ENCODE results near the gene RASAL2. TPM values are rescaled to one million over a fixed set of nuclear protein-coding genes. Genes with fewer than 3 reads are reported as not detected.

Gene RASAL2
- total RNA-seq, 1 experiment from 2014 or later, result 31.6 TPM

- no peaks in the 10 kb centered on the region for H3K9me3 ChIP-seq (ENCODE audit: control insufficient read depth, insufficient read depth, low read depth, low read length)
- no peaks in the 10 kb centered on the region; the same call in 1 of the 2 replicates for H3K36me3 ChIP-seq (ENCODE audit: control insufficient read depth, insufficient read depth, low read length)
- ChIA-PET CTCF (no interaction called here), POLR2A (no interaction called here)
- H3K27ac ChIP-seq (ENCODE audit: low read length), result no peak overlapping the region
- H3K27me3 ChIP-seq (ENCODE audit: control insufficient read depth, insufficient read depth, low read length), result no peaks in the 10 kb centered on the region
- TF ChIP-seq, protein P1, sequence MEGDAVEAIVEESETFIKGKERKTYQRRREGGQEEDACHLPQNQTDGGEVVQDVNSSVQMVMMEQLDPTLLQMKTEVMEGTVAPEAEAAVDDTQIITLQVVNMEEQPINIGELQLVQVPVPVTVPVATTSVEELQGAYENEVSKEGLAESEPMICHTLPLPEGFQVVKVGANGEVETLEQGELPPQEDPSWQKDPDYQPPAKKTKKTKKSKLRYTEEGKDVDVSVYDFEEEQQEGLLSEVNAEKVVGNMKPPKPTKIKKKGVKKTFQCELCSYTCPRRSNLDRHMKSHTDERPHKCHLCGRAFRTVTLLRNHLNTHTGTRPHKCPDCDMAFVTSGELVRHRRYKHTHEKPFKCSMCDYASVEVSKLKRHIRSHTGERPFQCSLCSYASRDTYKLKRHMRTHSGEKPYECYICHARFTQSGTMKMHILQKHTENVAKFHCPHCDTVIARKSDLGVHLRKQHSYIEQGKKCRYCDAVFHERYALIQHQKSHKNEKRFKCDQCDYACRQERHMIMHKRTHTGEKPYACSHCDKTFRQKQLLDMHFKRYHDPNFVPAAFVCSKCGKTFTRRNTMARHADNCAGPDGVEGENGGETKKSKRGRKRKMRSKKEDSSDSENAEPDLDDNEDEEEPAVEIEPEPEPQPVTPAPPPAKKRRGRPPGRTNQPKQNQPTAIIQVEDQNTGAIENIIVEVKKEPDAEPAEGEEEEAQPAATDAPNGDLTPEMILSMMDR (IDR thresholded peaks at IDR 0.05), result no peak
- DNase-seq (ENCODE audit: low read depth, low spot score) (no peak), ATAC-seq (no peak)
- no peaks in the 10 kb centered on the region; the same call in 1 of the 2 replicates for H3K4me1 ChIP-seq (ENCODE audit: control insufficient read depth, insufficient read depth, low read length)
- in situ Hi-C loops (cut with HindIII; ENCODE audit: low pct_unique_long_range_greater_than_20kb, low sequenced_read_pairs), result no loop called here
- intact Hi-C loops (cut with micrococcal nuclease; ENCODE audit: unreplicated experiment), result no loop called here
- H3K4me3 ChIP-seq (ENCODE audit: low read depth in 2 of 2, low read length in 2 of 2), result no peak overlapping the region
- BruUV-seq (replicated peaks), result no TSS peak
Measured at GRCh38 chr1:178145605-178146004, 51.7 kb downstream of the RASAL2 start.

DNA sequence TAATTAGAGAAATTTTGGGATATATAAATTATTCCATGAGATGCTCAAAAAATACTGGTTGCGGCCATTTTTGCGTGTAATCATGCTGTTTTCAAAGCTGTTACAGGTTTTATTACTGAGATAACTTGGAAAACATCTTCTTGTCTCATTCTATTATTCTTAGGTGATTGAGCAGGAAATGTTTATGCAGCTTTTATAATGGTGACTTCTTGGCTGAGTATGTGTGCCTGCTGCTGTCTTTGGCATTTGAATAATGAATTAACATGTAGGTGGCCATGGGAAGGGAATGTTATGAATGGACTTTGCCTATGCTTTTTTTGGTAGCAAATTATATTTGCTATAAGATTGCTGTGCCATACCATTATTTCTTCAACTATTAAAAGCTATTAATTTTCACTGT lies 52.5 kb downstream of the RASAL2 start:
- H3K27ac ChIP-seq (ENCODE audit: low read length), result no peak overlapping the region
- no peaks in the 10 kb centered on the region for H3K27me3 ChIP-seq (ENCODE audit: control insufficient read depth, insufficient read depth, low read length)
- no TSS peak for BruUV-seq (replicated peaks)
- no peaks in the 10 kb centered on the region; the same call in 1 of the 2 replicates for H3K36me3 ChIP-seq (ENCODE audit: control insufficient read depth, insufficient read depth, low read length)
- TF ChIP-seq SIN3A (IDR thresholded peaks at IDR 0.05; ENCODE audit: borderline replicate concordance, insufficient read depth, low read depth, low read length), result no peak
- TF ChIP-seq TCF7L2 (IDR thresholded peaks at IDR 0.05; ENCODE audit: low read depth, low read length), result no peak
- TF ChIP-seq, protein P2, sequence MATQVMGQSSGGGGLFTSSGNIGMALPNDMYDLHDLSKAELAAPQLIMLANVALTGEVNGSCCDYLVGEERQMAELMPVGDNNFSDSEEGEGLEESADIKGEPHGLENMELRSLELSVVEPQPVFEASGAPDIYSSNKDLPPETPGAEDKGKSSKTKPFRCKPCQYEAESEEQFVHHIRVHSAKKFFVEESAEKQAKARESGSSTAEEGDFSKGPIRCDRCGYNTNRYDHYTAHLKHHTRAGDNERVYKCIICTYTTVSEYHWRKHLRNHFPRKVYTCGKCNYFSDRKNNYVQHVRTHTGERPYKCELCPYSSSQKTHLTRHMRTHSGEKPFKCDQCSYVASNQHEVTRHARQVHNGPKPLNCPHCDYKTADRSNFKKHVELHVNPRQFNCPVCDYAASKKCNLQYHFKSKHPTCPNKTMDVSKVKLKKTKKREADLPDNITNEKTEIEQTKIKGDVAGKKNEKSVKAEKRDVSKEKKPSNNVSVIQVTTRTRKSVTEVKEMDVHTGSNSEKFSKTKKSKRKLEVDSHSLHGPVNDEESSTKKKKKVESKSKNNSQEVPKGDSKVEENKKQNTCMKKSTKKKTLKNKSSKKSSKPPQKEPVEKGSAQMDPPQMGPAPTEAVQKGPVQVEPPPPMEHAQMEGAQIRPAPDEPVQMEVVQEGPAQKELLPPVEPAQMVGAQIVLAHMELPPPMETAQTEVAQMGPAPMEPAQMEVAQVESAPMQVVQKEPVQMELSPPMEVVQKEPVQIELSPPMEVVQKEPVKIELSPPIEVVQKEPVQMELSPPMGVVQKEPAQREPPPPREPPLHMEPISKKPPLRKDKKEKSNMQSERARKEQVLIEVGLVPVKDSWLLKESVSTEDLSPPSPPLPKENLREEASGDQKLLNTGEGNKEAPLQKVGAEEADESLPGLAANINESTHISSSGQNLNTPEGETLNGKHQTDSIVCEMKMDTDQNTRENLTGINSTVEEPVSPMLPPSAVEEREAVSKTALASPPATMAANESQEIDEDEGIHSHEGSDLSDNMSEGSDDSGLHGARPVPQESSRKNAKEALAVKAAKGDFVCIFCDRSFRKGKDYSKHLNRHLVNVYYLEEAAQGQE (IDR thresholded peaks at IDR 0.05; ENCODE audit: insufficient read depth in 1 of 2, low read depth in 2 of 2, low read length in 1 of 2), result no peak
- TF ChIP-seq, protein P1 (IDR thresholded peaks at IDR 0.05), result no peak
- no peak for TF ChIP-seq POLR2AphosphoS5 (IDR thresholded peaks at IDR 0.05; ENCODE audit: low read depth, low read length)
- no peaks in the 10 kb centered on the region for H3K9me3 ChIP-seq (ENCODE audit: control insufficient read depth, insufficient read depth, low read depth, low read length)
- POLR2A ChIA-PET, result no interaction called here
- intact Hi-C loops (cut with micrococcal nuclease; ENCODE audit: unreplicated experiment) (no loop called here), in situ Hi-C loops (cut with HindIII; ENCODE audit: low pct_unique_long_range_greater_than_20kb, low sequenced_read_pairs) (no loop called here)
- ATAC-seq, result no peak
- H3K4me3 ChIP-seq (ENCODE audit: low read depth in 2 of 2, low read length in 2 of 2), result no peak overlapping the region
- CTCF ChIA-PET, result no interaction called here
- DNase-seq (ENCODE audit: low read depth, low spot score), result no peak
- H3K4me1 ChIP-seq (ENCODE audit: control insufficient read depth, insufficient read depth, low read length), result no peaks in the 10 kb centered on the region; the same call in 1 of the 2 replicates

GRCh38 chr1:178150610-178151009 lies 56.7 kb downstream of the RASAL2 start:
- H3K4me3 ChIP-seq (ENCODE audit: low read depth in 2 of 2, low read length in 2 of 2), result no peak overlapping the region

More at GRCh38 chr1:178150610-178151009, 56.7 kb downstream of the RASAL2 start:
- Histone ChIP-seq H3K27ac (ENCODE audit: low read length) (no peak overlapping the region), H3K36me3 (ENCODE audit: control insufficient read depth, insufficient read depth, low read length) (no peaks in the 10 kb centered on the region), H3K27me3 (ENCODE audit: control insufficient read depth, insufficient read depth, low read length) (no peaks in the 10 kb centered on the region), H3K4me1 (ENCODE audit: control insufficient read depth, insufficient read depth, low read length) (peaks cover 2% of the 10 kb centered on the region), H3K9me3 (ENCODE audit: control insufficient read depth, insufficient read depth, low read depth, low read length) (no peaks in the 10 kb centered on the region)
- intact Hi-C loops (cut with micrococcal nuclease; ENCODE audit: unreplicated experiment), result no loop called here
- in situ Hi-C loops (cut with HindIII; ENCODE audit: low pct_unique_long_range_greater_than_20kb, low sequenced_read_pairs), result no loop called here
- ChIA-PET POLR2A (no interaction called here), CTCF (no interaction called here)
- no peak for DNase-seq (ENCODE audit: low read depth, low spot score)
- TF ChIP-seq TCF7L2 (IDR thresholded peaks at IDR 0.05; ENCODE audit: low read depth, low read length) (no peak), POLR2AphosphoS5 (IDR thresholded peaks at IDR 0.05; ENCODE audit: low read depth, low read length) (no peak), SIN3A (IDR thresholded peaks at IDR 0.05; ENCODE audit: borderline replicate concordance, insufficient read depth, low read depth, low read length) (no peak)
- TF ChIP-seq, protein P2 (IDR thresholded peaks at IDR 0.05; ENCODE audit: insufficient read depth in 1 of 2, low read depth in 2 of 2, low read length in 1 of 2), result no peak
- TF ChIP-seq, protein P1 (IDR thresholded peaks at IDR 0.05), result no peak
- no peak for ATAC-seq
- no TSS peak for BruUV-seq (replicated peaks)
